A673 (cell line): ENCODE data around the gene TTLL11.

ENCODE experiments used
- EZH2 ChIP-seq: fragments of 200-600 bp; sonication (generic); IDR thresholded peaks from 2 replicates; pipeline ENCODE4 v1.6.1; 2017; ENCODE audit warnings: borderline replicate concordance, low read depth, mild to moderate bottlenecking, mixed read lengths, antibody characterized with exemption, low read length; ENCODE audit not compliant: poor library complexity, severe bottlenecking
- TF ChIP-seq, protein P1 (sequence below): fragments of 300-800, 200-600 bp; sonication (generic); conservative IDR thresholded peaks from 2 replicates; pipeline ENCODE4 v1.5.1; 2017; ENCODE audit warnings: low read depth, mild to moderate bottlenecking, antibody characterized with exemption, low read length, moderate library complexity, mixed read lengths

- TF ChIP-seq, protein P1, sequence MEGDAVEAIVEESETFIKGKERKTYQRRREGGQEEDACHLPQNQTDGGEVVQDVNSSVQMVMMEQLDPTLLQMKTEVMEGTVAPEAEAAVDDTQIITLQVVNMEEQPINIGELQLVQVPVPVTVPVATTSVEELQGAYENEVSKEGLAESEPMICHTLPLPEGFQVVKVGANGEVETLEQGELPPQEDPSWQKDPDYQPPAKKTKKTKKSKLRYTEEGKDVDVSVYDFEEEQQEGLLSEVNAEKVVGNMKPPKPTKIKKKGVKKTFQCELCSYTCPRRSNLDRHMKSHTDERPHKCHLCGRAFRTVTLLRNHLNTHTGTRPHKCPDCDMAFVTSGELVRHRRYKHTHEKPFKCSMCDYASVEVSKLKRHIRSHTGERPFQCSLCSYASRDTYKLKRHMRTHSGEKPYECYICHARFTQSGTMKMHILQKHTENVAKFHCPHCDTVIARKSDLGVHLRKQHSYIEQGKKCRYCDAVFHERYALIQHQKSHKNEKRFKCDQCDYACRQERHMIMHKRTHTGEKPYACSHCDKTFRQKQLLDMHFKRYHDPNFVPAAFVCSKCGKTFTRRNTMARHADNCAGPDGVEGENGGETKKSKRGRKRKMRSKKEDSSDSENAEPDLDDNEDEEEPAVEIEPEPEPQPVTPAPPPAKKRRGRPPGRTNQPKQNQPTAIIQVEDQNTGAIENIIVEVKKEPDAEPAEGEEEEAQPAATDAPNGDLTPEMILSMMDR: no peak
- no peak for TF ChIP-seq EZH2
These were observed 179.0 kb downstream of the TTLL11 start for GRCh38 chr9:121914017-121914595.
